Body of pancreas (tissue), 4 donors: ENCODE data around the gene ALG12. TPM values are rescaled to one million over a fixed set of nuclear protein-coding genes. Genes with fewer than 3 reads are reported as not detected.

ENCODE experiments used
- ATAC-seq: fragments of 150-250 bp; one replicate; pipeline ENCODE4 v1.9.1; 2016
- DNase-seq, 4 donors: peaks; one replicate each; pipeline ENCODE4 v3.0.0-alpha.2; 2019
- H3K27ac ChIP-seq, 4 donors: fragments of 200-600 bp; sonication (generic); 1 replicate in 3 of 4; 2 replicates in 1 of 4; pipeline versions ENCODE4 v1.5.1 to v1.6.1; 2016 to 2019; ENCODE audit warnings: mild to moderate bottlenecking in 1 of 4, mixed read lengths in 1 of 4, moderate library complexity in 1 of 4
- H3K27me3 ChIP-seq, 2 donors: fragments of 200-600 bp; sonication (generic); one replicate each; pipeline ENCODE4 v1.6.0; 2016; ENCODE audit warnings: mild to moderate bottlenecking in 1 of 2
- H3K36me3 ChIP-seq, 2 donors: fragments of 200-600 bp; sonication (generic); replicated peaks in 1 of 2; 2 replicates each; pipeline ENCODE4 v1.5.1; 2016; ENCODE audit warnings: low read depth in 2 of 2; ENCODE audit not compliant: insufficient read depth in 1 of 2
- H3K4me1 ChIP-seq: fragments of 200-600 bp; sonication (generic); one replicate; pipeline ENCODE4 v1.6.0; 2016
- H3K4me3 ChIP-seq, 2 donors: fragments of 200-600 bp; sonication (generic); 1 replicate in 1 of 2; 2 replicates in 1 of 2; pipeline ENCODE4 v1.5.1; 2016 to 2019
- H3K9me3 ChIP-seq, 3 donors: fragments of 200-600 bp; sonication (generic); 1 replicate in 2 of 3; 2 replicates in 1 of 3; pipeline ENCODE4 v1.5.1; 2016
- CTCF ChIP-seq, 7 experiments: fragments of 450-650 bp in 4 of 7; fragments of 200-600 bp in 3 of 7; sonication (generic) in 3 of 7; IDR thresholded peaks; one replicate each; pipeline ENCODE4 v1.5.1; 2016 to 2019; ENCODE audit warnings: antibody characterized with exemption in 7 of 7
- POLR2A ChIP-seq, 3 donors: fragments of 450-650 bp; IDR thresholded peaks; one replicate each; pipeline ENCODE4 v1.6.1; 2016; ENCODE audit warnings: antibody characterized with exemption in 3 of 3, mild to moderate bottlenecking in 2 of 3
- WGBS, 2 donors: methylation state at CpG; one replicate each; pipeline ENCODE4 v1.1.5; 2017; 5-methylcytosine and 5-hydroxymethylcytosine counted together
- intact Hi-C: fragments of 100-400 bp; cut with DNase I; formaldehyde crosslinking; loops from one replicate; pipeline ENCODE4 v1.15.1; 2023
- total RNA-seq, 2 donors: library from RNA; depleted of rRNA; stranded (reverse); fragments of >200 nt; gene quantifications; one replicate each; pipeline ENCODE4 v1.1.0, GENCODE V29; 2016

Gene ALG12
- total RNA-seq, 2 donors from 2014 or later = 16.2 to 17.9 TPM

GRCh38 chr22:49956914-49957825, 38.9 kb upstream of the ALG12 start:
- peaks cover 58% of the 10 kb centered on the region for H3K4me1 ChIP-seq
- no peak for ATAC-seq
- peak in 1 of 4 donors; percentile 11 for DNase-seq
- 83 to 85% methylated on average over 16 to 19 of the region's 20 CpGs for WGBS, 2 donors
- H3K9me3 ChIP-seq = no peaks in the 10 kb centered on the region
- no peaks in the 10 kb centered on the region for H3K27me3 ChIP-seq
- intact Hi-C loops = no loop called here
- H3K36me3 ChIP-seq = no peaks in the 10 kb centered on the region
- no peak overlapping the region for H3K4me3 ChIP-seq
- H3K27ac ChIP-seq = peak overlapping the region in 2 of 4 donors; percentile 99 to 100
- TF ChIP-seq POLR2A (IDR thresholded peaks at IDR 0.05) = no peak
- TF ChIP-seq CTCF (IDR thresholded peaks at IDR 0.05) = no peak

DNA sequence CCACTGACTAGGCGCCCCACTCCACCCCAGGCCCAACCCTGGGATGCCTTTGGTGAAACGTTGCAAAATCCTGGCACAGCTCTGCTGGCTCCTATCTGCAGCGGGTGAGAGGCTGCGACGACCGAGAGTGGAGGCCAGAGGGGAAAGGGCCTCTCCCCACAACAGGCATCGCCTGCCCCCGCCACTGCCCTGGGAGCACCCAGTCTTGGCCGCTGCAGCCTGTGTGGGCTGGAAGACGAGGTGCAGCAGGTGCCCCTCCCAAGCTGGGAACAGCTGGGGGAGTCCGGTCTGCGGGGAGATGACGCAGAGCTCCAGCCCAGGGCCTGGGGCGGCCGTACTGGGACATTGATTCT, 38.2 kb upstream of the ALG12 start:
- no peaks in the 10 kb centered on the region for H3K9me3 ChIP-seq
- TF ChIP-seq POLR2A (IDR thresholded peaks at IDR 0.05) (no peak), CTCF (IDR thresholded peaks at IDR 0.05) (no peak)
- 75 to 80% methylated on average over 1 to 13 of the region's 15 CpGs for WGBS, 2 donors
- peaks cover 66% of the 10 kb centered on the region for H3K4me1 ChIP-seq
- H3K4me3 ChIP-seq = no peak overlapping the region
- no peak for ATAC-seq
- H3K27me3 ChIP-seq = no peaks in the 10 kb centered on the region
- no peaks in the 10 kb centered on the region for H3K36me3 ChIP-seq
- intact Hi-C loops = no loop called here
- H3K27ac ChIP-seq = peak overlapping the region in 3 of 4 donors; percentile 99 to 100 (median 99)
- peak in 2 of 4 donors; percentile 3 to 18 for DNase-seq

GRCh38 chr22:49955581-49956417, 37.6 kb upstream of the ALG12 start:
- DNase-seq (peak in 2 of 4 donors; percentile 7 to 16), ATAC-seq (no peak)
- Histone ChIP-seq H3K36me3 (no peaks in the 10 kb centered on the region), H3K27me3 (no peaks in the 10 kb centered on the region), H3K4me1 (peaks cover 72% of the 10 kb centered on the region), H3K27ac (peak overlapping the region in 3 of 4 donors; percentile 99 to 100 (median 99)), H3K4me3 (no peak overlapping the region), H3K9me3 (no peaks in the 10 kb centered on the region)
- 83% methylated on average over 4 to 21 of the region's 22 CpGs for WGBS, 2 donors
- no peak for TF ChIP-seq POLR2A (IDR thresholded peaks at IDR 0.05)
- no peak for TF ChIP-seq CTCF (IDR thresholded peaks at IDR 0.05)
- intact Hi-C loops = no loop called here

GRCh38 chr22:49954991-49955580, 36.8 kb upstream of the ALG12 start:
- 46% methylated on average over 12 of the region's 15 CpGs; no CpG with 5 or more reads in 1 of the 2 donors for WGBS, 2 donors
- no peak for ATAC-seq

More at GRCh38 chr22:49954991-49955580, 36.8 kb upstream of the ALG12 start:
- Histone ChIP-seq H3K36me3 (no peaks in the 10 kb centered on the region), H3K9me3 (no peaks in the 10 kb centered on the region), H3K4me1 (peaks cover 77% of the 10 kb centered on the region), H3K27ac (peak overlapping the region; percentile 99 to 100 (median 100)), H3K27me3 (no peaks in the 10 kb centered on the region), H3K4me3 (no peak overlapping the region)
- intact Hi-C loops = no loop called here
- TF ChIP-seq POLR2A (IDR thresholded peaks at IDR 0.05) (no peak), CTCF (IDR thresholded peaks at IDR 0.05) (no peak)
- DNase-seq = peak in 3 of 4 donors; percentile 65 to 74 (median 69)
